Suprapubic skin (tissue), 3 donors: ENCODE data around the gene TCEAL5.
"Not testable (repeated sequence)": the region's sequence is repeated elsewhere in the genome, so short reads cannot be mapped to it uniquely, and the experiment has no call there.

Source experiments
- EP300 ChIP-seq: sonication (generic); formaldehyde crosslinking; IDR thresholded peaks from one replicate; pipeline ENCODE4 v1.6.1; 2017; ENCODE audit warnings: antibody characterized with exemption
- POLR2A ChIP-seq, 2 donors: fragments of 450-650 bp; IDR thresholded peaks; one replicate each; pipeline ENCODE4 v1.6.1; 2017; ENCODE audit warnings: antibody characterized with exemption in 2 of 2, mild to moderate bottlenecking in 2 of 2, moderate library complexity in 2 of 2
- TF ChIP-seq, protein P1 (sequence below), 2 donors: fragments of 200-600 bp in 1 of 2; fragments of 450-650 bp in 1 of 2; sonication (generic) in 1 of 2; IDR thresholded peaks; one replicate each; pipeline ENCODE4 v1.5.1; 2016 to 2019; ENCODE audit warnings: antibody characterized with exemption in 2 of 2, mild to moderate bottlenecking in 1 of 2, moderate library complexity in 1 of 2

DNA sequence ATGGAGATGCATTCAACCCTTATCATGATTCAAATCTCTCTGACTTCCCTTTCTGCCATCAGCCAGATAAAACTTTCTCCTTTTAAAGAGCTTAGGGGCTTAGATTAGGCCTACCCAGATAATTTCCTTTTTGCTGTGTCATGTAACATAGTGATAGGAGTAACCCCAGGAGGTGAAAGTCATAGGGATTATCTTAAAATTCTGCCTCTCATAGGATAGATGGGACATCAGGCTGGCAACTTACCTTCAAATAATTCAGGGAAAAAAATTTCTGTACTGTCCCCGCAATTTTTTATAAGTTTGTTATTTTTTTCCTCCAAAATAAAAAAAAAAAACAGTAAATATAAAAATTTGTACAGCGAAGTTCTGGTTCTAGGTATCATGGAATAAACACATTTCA is 40.9 kb downstream of the TCEAL5 start:
- TF ChIP-seq, protein P1, sequence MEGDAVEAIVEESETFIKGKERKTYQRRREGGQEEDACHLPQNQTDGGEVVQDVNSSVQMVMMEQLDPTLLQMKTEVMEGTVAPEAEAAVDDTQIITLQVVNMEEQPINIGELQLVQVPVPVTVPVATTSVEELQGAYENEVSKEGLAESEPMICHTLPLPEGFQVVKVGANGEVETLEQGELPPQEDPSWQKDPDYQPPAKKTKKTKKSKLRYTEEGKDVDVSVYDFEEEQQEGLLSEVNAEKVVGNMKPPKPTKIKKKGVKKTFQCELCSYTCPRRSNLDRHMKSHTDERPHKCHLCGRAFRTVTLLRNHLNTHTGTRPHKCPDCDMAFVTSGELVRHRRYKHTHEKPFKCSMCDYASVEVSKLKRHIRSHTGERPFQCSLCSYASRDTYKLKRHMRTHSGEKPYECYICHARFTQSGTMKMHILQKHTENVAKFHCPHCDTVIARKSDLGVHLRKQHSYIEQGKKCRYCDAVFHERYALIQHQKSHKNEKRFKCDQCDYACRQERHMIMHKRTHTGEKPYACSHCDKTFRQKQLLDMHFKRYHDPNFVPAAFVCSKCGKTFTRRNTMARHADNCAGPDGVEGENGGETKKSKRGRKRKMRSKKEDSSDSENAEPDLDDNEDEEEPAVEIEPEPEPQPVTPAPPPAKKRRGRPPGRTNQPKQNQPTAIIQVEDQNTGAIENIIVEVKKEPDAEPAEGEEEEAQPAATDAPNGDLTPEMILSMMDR (IDR thresholded peaks at IDR 0.05): not testable (repeated sequence)
- not testable (repeated sequence) for TF ChIP-seq EP300; POLR2A (IDR thresholded peaks at IDR 0.05)
